PC-3 (cell line): ENCODE measurements around the gene CD2AP.

ENCODE experiments used
- CTCF ChIP-seq: fragments of 300-600 bp; sonication (generic); conservative IDR thresholded peaks from 2 replicates; pipeline ENCODE4 v1.5.1; 2017; ENCODE audit warnings: antibody characterized with exemption, low read depth, mild to moderate bottlenecking, low read length
- EZH2 ChIP-seq: fragments of 300-600 bp; sonication (generic); IDR thresholded peaks from one replicate; pipeline ENCODE4 v1.6.1; 2017; ENCODE audit warnings: antibody characterized with exemption, mild to moderate bottlenecking, low read length; ENCODE audit not compliant: unreplicated experiment

GRCh38 chr6:47477497-47478232, at the start of gene CD2AP:
- no peak for TF ChIP-seq CTCF
- TF ChIP-seq EZH2 = no peak
